GM19395 (cell line): ENCODE data around the gene PSORS1C2.
"Not testable (repeated sequence)": the region's sequence is repeated elsewhere in the genome, so short reads cannot be mapped to it uniquely, and the experiment has no call there.

Experiments used
- ATAC-seq: cut with Tn5 transposase; IDR thresholded peaks from one replicate; pipeline ENCODE4 v1.9.1; 2021; ENCODE audit warnings: mild to moderate bottlenecking, moderate library complexity; ENCODE audit not compliant: unreplicated experiment

Gene PSORS1C2

GRCh38 chr6:31168606-31169005, 29.7 kb upstream of the PSORS1C2 start:
- ATAC-seq: no peak

DNA sequence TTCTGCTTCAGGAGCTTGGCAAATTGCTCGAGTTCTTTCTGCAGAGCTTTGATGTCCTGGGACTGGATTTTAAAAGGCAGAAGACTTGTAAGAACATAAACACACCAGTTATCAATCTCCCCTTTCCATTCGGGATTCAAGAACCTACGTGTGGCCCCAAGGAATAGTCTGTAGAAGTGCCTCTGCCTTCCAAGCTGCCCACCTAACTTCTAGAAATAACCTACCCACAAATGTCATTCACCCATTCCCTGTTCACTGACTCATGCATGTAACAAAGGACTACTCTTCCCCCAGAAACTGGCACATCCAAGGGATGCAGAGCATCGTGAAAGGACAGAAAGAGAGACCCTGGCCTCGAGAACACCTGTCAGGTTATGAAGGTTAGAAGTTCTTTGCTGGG, 27.1 kb upstream of the PSORS1C2 start:
- no peak for ATAC-seq

- peak; percentile 89 for ATAC-seq
Observed at GRCh38 chr6:31165064-31165832, 26.4 kb upstream of the PSORS1C2 start.

DNA sequence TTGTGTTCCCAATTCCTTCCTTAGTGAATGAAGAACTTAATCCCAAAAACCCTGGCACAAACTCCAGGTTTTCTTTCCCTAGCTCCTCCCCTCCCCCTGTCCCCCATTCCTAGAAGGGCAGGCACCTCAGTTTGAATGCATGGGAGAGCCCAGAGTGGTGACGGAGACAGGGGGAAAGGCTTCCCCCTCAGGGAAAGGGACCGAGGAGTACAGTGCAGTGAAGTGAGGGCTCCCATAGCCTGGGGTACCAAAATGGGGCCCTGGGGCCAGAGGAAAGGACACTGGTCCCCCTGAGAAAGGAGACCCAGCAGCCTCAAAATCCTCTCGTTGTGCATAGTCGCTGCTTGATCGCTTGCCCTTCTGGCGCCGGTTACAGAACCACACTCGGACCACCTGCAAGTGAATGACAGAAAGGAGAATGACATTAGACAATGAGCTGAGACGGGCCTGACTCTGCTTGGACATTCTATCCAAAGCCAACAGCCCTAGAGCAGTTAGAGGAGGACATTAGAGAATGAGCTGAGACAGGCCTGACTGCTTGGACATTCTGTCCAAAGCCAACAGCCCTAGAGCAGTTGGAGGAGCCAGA, 25.7 kb upstream of the PSORS1C2 start:
- not testable (repeated sequence) for ATAC-seq

- ATAC-seq: no peak
Observed at GRCh38 chr6:31163922-31164321, 25.1 kb upstream of the PSORS1C2 start.

- no peak for ATAC-seq
Observed at GRCh38 chr6:31162463-31163165, 23.7 kb upstream of the PSORS1C2 start.

- no peak for ATAC-seq
Observed at GRCh38 chr6:31161216-31162126, 22.6 kb upstream of the PSORS1C2 start.

GRCh38 chr6:31158863-31159855, 20.3 kb upstream of the PSORS1C2 start:
- ATAC-seq: no peak

- peak; percentile 86 for ATAC-seq
Observed at GRCh38 chr6:31158140-31158862, 19.4 kb upstream of the PSORS1C2 start, which contains the start of gene TCF19. TSS of gene TCF19 (plus strand) at chr6:31158589. CDS start at chr6:31159470, 881 bp downstream.

DNA sequence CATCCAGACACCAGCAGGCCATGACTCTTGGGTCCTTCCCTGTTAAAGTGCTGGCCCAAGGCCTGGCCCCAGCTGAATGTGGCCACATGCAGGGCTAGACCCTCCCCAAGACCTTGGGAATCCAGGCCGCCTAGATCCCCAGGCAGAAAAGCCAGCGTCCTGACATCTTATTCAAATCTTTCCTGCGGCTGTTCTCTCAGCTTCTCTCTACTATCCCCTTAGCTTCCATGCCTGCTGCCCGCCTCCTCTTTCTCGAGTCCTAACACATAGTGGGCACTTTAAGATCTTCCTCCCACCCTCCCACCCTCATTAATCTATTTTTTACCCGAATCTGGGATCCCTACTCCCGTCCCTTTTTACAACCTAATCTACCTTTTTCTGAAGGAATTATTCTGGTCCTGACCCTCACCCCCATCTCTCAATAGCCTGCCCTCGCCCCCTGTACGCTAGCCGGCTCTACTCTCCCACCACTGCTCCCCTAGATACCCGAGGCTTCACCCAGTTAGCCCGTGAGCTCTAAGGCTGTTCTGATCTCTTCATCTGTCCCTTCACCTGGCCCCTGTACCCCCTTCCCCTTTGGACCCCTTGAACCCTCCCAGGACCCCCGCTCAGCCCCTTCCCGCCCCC, 18.8 kb upstream of the PSORS1C2 start, which contains the start of gene CCHCR1:
Gene CCHCR1 (minus strand): TSS at position 290 of the 627 bp plus-strand sequence. CDS start 202 bp downstream, at position 88.
- ATAC-seq: peak; percentile 9

DNA sequence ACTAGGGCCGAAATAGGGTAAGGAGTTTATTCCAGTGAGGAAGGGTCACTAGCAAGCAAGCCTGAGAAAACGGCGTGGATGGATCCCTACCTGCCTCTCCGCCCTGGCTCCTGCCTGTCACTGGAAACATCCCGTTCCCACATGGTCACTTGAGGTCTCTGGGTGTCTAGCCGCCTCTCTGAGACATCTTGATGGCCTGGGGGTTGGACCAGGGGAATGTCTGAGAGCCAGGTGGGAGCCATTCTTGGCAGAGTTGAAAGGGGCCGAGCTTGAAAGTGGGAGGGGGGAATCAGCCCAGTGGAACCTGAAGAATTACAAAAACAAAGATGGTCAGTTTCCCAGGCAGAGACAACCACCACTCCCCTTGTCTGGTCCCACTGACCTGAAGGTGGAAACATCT, 17.8 kb upstream of the PSORS1C2 start:
- no peak for ATAC-seq

DNA sequence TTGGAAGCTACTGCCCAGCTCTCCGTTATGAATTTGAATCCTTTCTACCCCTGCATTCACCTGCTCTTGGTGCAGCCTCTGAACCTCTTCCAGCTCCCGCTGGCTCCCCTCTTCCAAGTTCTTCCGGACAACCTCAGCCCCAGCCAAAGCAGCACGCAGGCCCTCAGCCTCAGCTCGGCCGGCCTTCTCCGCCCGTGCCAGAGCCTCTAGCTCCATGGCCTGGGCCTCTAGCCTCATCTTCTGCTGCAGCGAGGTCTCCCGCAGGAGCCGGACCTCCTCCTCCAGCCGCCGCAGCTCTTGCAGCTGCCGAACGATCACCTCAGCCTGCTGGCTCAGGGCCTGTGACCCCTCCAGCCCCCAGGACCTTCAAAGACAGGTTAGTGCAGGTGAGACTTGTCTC, 15.6 kb upstream of the PSORS1C2 start:
- no peak for ATAC-seq

DNA sequence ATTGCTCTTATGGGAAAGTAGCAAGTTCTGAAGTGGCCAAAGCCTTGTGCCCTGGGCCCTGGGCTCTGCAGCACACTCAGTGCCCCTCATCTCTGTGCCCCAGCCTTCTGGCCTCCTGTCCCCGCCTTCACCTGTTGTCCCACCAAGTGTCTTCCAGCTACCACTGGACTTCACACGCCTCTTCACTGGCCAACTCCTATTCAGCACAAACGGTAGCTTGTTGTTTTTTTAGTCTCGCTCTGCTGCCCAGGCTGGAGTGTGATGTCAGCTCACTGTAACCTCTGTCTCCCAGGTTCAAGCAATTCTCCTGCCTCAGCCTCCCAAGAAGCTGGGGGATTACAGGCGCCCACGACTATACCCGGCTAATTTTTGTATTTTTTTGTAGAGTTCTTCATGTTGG, 13.9 kb upstream of the PSORS1C2 start:
- no peak for ATAC-seq

DNA sequence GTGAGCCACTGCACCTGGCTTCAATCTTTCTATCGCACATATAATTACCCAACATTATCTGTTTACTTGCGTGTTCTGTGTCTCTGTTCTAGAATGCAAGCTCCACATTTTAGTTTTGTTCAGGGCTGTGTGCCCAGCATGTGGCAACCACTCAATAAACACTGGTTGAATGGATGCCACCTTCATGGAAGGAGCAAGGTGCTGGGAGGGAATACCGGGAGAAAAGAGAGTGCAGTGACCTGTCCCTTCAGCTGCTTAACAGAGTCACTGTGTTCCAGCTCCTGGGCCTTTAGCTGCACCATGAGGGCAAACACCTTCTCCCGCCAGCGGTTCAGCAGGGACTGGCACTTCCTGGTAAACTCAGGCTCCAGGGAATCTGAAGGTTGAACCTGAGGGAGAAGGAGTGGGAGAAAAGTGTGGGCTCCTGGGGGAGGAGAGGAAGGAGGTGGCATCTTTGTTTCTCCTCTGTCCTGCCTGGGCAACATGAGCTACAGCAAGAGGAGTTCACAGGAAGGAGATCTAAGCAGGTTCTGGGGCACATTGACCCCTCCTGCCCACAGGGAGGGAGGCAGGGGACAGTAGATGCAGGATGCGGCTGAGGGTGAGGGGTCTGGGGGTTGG, 11.1 kb upstream of the PSORS1C2 start:
- ATAC-seq: no peak

DNA sequence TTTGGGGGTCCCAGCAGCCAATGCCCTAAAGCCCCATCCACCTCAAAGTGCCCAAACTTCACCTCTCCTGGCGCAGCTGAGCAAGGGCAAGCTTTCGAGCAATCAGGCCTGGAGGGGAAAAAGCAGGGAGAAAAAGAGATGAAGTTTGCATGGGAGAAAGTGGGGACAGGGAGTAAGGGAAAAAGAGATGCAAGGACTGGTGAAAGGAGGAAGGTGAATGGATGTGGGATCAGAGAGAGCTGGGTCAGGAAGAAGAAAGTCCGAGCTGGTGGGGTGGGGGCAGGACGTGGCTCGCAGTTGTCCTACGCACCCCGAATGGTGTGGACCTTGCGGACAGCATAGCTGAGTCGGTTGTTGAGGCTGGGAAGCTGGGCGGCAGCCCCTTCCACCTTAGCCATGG, 6.5 kb upstream of the PSORS1C2 start:
- ATAC-seq: no peak

GRCh38 chr6:31144970-31145340, 6.1 kb upstream of the PSORS1C2 start:
- no peak for ATAC-seq

- ATAC-seq: no peak
Observed at GRCh38 chr6:31144296-31144969, 5.6 kb upstream of the PSORS1C2 start.
